HCT116 (cell line): ENCODE results near the gene HYAL2.

ENCODE experiments used
- CTCF ChIP-seq, 3 experiments: fragments of 200-600 bp in 1 of 3; sonication (generic) in 1 of 3; IDR thresholded peaks in 2 of 3; conservative IDR thresholded peaks in 1 of 3; 2 replicates each; pipeline ENCODE4 v1.5.1; 2012 to 2017; ENCODE audit warnings: low read depth in 2 of 3, low read length in 2 of 3, antibody characterized with exemption in 1 of 3, borderline replicate concordance in 1 of 3, control low read depth in 1 of 3, mild to moderate bottlenecking in 1 of 3, mixed read lengths in 1 of 3, mixed run types in 1 of 3, moderate library complexity in 1 of 3; ENCODE audit not compliant: insufficient read depth in 1 of 3
- EGR1 ChIP-seq: IDR thresholded peaks from 2 replicates; pipeline ENCODE4 v1.6.1; 2012; ENCODE audit warnings: low read depth
- MAX ChIP-seq: IDR thresholded peaks from 2 replicates; pipeline ENCODE4 v1.6.1; 2012
- POLR2A ChIP-seq: IDR thresholded peaks from 2 replicates; pipeline ENCODE4 v1.7.0; 2011; ENCODE audit warnings: borderline replicate concordance; ENCODE audit not compliant: insufficient read depth, insufficient read length; ENCODE audit errors: extremely low read depth
- POLR2AphosphoS5 ChIP-seq: IDR thresholded peaks from 2 replicates; pipeline ENCODE4 v1.6.1; 2011; ENCODE audit warnings: mild to moderate bottlenecking, low read depth, low read length, moderate library complexity
- RAD21 ChIP-seq: IDR thresholded peaks from 2 replicates; pipeline ENCODE4 v1.6.1; 2012; ENCODE audit warnings: low read depth, mild to moderate bottlenecking
- REST ChIP-seq: IDR thresholded peaks from 2 replicates; pipeline ENCODE4 v1.6.1; 2012; ENCODE audit warnings: low read depth
- TF ChIP-seq, protein P1 (sequence below): IDR thresholded peaks from 2 replicates; pipeline ENCODE4 v1.6.1; 2011; ENCODE audit warnings: mild to moderate bottlenecking, low read length, moderate library complexity; ENCODE audit not compliant: insufficient replicate concordance; ENCODE audit errors: extremely low read depth

- no peak for TF ChIP-seq POLR2AphosphoS5
- no peak for TF ChIP-seq CTCF (IDR thresholded peaks at IDR 0.05 in 2 of 3, conservative IDR thresholded peaks at IDR 0.05 in 1 of 3; ENCODE audit: borderline replicate concordance in 1 of 3, insufficient read depth in 1 of 3, low read depth in 2 of 3, low read length in 2 of 3)
- TF ChIP-seq MAX, result no peak
- no peak for TF ChIP-seq REST
- no peak for TF ChIP-seq POLR2A
- no peak for TF ChIP-seq EGR1
- no peak for TF ChIP-seq RAD21
- TF ChIP-seq, protein P1, sequence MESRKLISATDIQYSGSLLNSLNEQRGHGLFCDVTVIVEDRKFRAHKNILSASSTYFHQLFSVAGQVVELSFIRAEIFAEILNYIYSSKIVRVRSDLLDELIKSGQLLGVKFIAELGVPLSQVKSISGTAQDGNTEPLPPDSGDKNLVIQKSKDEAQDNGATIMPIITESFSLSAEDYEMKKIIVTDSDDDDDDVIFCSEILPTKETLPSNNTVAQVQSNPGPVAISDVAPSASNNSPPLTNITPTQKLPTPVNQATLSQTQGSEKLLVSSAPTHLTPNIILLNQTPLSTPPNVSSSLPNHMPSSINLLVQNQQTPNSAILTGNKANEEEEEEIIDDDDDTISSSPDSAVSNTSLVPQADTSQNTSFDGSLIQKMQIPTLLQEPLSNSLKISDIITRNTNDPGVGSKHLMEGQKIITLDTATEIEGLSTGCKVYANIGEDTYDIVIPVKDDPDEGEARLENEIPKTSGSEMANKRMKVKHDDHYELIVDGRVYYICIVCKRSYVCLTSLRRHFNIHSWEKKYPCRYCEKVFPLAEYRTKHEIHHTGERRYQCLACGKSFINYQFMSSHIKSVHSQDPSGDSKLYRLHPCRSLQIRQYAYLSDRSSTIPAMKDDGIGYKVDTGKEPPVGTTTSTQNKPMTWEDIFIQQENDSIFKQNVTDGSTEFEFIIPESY, result no peak
Observed at GRCh38 chr3:50322115-50322385, 495 bp downstream of the HYAL2 start.
